Left colon (tissue), 2 donors: ENCODE results near the gene ACSF2. TPM values are rescaled to one million over a fixed set of nuclear protein-coding genes. Genes with fewer than 3 reads are reported as not detected.
A peak's percentile ranks its signal among the peaks of the same experiment; 100 is the strongest.

ENCODE experiments used
- ATAC-seq: fragments of 200-7000 bp; cut with Tn5 transposase; one replicate; pipeline ENCODE4 v1.9.1; 2020; ENCODE audit warnings: mild to moderate bottlenecking, moderate library complexity
- DNase-seq, 2 donors: peaks; one replicate each; pipeline ENCODE4 v3.0.0-alpha.2; 2020
- intact Hi-C, 2 donors: fragments of 100-400 bp; cut with DNase I in 1 of 2; cut with micrococcal nuclease in 1 of 2; formaldehyde crosslinking; loops; one replicate each; pipeline versions ENCODE4 v1.11.2 to v1.14.0; 2022; cut with DNase I, micrococcal nuclease
- total RNA-seq, 2 donors: library from RNA; stranded (reverse); fragmentation: NEBNext Ultra II Directional; extraction: Animal tissue kit (Norgen Biotek cat#: 25700); gene quantifications; one replicate each; pipeline ENCODE4 v1.2.1, GENCODE V29; 2021
- donor health status: DM: no; HTN: no; CAD: no.
- donor health status: DM: yes; HTN: yes; CAD: no.

Gene ACSF2
- total RNA-seq, 2 donors from 2014 or later: 146 to 150 TPM

DNA sequence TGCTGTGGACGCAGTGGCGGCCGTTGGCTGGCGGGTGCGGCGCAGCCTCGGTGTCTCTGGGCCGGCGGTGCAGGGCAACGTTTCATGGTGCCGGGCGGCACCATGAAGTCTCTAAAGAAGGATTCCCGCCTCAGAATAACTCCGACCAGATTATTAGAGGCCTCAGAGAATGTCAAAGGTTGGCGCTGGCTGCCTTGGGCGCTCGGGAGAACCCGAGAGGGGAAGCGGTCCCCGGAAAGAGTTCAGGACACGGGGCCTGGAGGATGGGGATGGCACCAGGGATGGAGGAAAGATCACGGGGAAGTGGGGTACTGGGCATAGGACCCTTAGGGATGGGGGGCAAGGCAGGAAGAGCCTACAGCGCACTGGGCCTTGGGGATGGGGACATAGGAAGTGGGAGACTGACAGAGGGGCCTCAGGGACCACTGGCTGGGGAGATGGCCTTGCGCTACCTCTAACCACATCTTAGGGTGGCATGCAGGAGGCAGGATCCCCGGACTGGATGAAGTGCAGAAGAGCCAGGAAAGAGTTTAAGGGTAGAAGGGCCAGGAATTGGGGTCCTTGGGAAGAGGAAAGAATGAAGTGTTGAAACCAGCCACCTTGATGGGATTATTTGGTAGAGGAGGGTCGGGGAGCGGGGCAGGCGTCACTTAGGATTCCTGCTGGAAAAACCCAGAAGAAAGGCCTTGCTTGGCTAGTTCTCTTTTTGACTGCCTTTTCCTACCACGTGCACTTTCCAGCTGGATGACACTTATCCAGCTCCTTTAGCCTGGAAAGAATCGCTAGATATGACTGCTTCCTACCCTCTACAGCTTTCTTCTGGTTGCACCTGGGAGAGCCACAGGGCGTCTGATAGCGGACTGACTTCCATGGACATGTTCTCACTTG lies 82.8 kb downstream of the ACSF2 start:
- DNase-seq: no peak
- intact Hi-C loops: no loop called here
- ATAC-seq: no peak

DNA sequence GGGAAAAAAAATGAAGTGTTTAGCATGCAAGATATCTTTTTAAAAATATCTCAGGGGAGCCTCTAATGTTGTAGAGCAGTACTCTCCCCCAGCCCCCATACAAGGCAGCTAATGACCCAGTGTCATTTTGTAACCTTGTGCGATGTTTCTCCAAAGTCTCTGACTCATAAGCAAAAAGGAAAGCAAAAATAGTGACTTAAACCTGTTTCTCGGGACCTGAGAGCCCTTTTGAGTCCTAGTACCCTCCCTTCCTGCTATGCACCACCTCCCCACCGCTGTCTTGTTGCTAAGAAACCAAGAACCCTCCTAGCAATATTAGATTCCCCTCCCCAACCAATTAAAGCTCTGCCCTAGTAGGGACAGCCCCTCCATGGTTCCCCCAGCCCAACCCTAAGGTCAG lies 85.0 kb downstream of the ACSF2 start:
- ATAC-seq (no peak), DNase-seq (no peak)
- intact Hi-C loops: no loop called here

DNA sequence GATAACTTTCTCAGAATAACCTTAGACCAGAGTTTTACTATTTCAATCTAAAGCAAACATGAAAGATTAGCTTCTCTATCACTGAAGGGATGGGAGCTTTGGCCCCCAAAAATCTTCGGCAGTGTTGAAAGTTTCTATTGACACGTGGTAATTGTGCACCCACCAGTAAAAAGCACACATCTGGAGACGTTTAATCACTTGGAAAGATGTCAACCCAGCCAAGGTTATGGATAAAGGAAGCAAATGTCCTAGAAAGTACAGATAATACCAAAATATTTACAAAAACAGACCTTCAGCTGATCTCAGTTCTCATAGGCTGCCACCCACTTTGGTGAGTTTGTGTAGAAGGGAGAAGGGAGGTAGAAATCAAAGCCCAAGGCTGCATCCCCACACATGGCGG lies 87.5 kb downstream of the ACSF2 start:
- DNase-seq (no peak), ATAC-seq (no peak)
- intact Hi-C loops: no loop called here

DNA sequence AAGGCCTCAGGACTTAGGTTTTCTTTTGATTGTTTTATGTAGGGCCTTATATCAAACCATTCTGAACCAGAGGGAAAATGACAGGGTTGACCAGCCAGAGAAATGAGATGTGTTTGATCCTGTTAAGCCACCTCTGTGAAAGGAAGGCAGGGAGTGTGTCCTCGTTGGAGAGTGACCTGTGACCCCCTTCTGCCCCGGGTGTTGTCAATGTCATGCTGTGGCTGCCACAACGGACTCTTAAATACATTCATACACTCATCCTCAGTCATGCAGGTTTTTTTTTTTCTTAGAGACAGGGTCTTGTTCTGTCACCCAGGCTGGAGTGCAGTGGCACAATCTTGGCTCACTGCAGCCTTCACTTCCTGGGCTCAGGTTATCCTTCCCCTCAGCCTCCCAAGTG lies 88.4 kb downstream of the ACSF2 start:
- DNase-seq (no peak), ATAC-seq (no peak)
- intact Hi-C loops: no loop called here

DNA sequence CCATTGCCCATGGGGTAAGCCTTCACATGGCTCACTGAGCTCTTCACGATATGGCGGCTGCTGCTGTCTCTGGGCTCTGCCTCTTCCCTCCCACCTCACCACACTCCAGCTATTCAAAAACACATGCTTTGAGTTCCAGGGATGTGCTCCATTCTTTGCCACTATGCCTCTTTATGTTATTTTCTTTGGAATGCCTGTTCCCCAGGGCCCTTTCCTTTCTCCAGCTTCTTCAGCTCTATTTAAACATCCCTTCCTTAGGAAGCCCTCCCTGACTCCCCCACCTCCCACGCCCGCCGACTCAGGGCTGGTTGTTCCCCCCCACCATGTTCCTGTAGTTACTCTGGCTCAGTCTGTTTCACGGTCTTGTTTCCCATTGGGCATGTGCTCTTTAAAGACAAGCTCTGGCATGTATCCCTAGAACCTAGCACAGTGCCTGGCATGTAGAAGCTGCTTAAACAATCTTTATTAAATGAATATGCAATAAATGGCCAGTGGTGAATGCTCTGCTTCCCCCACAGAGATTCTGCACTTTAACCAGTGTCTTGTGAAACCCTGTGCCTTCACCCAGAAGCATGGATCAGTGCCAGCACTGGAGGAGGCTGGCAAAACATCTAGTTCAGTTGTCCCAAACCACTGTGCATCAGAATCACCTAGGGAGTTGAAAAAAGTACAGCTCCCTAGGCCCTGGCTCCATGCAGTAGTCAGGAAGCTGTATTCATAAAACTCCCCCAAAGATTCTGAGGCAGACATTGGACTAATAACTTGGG lies 89.1 kb downstream of the ACSF2 start:
- DNase-seq (no peak), ATAC-seq (no peak)
- intact Hi-C loops: no loop called here

DNA sequence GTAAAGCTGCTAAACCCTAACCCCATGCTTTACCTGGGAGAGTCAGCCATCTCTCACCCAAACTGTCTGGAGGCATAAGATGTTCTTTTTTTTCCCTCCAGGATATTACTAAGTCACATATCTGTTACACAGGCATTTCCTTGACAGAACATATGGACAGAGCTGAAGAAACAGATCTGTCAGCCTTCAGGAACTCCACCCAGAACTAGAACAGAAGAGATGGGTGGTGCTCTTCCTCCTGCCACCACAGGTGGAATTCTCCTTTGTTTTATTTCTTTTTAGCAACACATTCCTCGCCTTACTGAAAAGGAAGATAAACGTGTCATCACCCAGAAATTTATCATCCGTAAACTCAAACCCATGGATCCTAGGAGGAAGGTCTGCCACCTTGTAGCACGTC lies 91.0 kb downstream of the ACSF2 start:
- DNase-seq (no peak), ATAC-seq (peak; percentile 63)
- intact Hi-C loops: no loop called here

DNA sequence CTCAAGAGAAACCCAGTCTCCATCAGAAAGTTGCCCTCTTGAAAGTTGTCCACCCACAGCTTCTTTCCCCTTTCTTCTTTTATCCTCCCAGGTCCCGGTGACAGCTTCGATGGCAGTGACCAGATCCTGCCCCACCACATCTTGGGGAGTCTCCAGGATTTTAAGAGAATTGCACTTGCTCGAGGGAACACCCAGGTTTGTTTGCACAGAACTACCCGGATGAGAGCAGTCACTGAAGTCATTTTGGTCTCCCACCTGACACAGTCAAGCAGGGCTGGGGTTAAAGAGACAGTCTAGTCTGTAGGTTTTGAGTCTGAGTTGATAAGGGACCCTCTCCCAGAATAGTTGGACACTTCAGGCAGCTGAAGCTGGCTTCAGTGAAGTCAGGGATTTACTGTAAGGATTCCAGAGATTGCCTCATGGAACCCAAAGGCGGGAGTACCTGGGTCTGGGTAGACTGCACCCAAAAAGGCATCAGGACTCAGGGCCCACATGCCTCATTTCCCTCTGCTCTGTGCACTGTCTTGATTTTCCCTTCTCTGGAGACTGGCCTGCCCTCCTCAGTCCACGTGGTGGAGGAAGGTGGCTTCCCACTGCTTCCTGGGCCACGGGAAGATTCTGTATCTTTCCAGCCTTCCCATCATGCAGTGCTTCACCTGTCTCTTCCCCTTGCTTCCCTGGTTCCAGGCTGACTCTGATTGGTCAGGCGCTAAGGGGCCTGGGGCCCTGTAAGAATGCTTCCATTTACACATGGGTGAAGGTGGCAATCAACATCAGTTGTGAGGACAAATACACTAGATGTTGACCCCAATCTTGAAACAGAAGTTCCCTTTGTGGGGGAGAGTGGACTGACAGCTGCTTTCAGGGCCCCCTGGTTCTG lies 91.7 kb downstream of the ACSF2 start:
- peak; percentile 66 for ATAC-seq

DNA sequence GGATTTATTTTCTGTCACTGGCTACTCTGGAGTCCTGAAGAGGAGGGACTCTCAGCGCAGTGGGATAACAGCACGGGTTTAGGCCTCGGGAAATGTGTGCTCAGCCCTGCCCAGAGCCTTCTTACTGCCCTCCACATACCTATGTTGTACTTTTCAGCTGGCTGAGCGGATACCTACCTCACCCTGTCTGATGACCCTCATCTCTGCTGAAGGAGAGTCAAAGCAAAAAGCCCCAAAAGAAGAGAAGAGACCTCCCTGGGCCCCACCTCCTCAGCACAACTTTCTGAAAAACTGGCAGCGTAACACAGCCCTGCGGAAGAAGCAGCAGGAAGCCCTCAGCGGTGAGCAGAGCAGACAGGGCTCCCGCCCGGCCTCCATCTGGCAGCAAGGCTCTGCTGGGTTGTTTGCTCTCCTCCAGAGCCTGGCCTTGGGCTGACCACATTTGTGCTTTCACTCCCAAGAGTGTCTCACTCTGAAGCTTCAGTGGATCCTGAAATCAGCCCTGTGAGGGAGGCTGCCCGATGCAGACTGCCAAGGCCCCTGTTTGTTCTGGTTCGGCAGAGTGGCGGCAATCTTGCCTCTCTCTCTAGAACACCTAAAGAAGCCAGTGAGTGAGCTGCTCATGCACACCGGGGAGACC lies 92.5 kb downstream of the ACSF2 start:
- intact Hi-C loops: no loop called here
- ATAC-seq: peak; percentile 60
- no peak for DNase-seq

More for the DNA sequence above, 91.7 kb downstream of the ACSF2 start:
- DNase-seq: no peak
- intact Hi-C loops: no loop called here

DNA sequence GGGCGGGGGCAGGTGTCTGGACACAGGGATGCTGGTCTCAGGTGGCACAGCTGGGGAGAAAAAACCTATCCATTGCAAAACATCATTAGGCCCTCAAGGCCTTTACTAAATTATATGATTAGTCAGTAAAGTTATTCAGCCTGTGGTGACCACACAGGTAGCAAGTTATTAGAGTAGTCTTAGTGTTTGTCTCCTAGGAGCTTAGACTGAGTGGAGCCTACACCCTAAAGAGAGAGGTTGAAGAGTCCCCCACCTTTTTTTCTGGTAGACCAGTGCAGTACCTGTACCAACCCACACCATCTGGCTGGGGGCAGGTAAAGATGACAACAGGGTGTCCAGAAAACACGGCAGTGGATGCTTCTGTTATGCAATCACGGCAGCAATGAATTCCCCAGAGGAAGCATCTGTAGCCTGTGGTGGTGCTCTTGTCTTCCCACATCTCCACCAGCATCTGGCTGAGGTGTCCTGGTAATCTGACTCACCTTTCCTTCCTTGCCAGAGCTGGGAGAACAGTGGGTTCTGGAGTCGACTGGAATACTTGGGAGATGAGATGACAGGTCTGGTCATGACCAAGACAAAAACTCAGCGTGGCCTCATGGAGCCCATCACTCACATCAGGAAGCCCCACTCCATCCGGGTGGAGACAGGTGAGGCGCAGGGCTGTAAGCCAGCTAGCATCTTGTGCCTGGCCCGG lies 93.3 kb downstream of the ACSF2 start:
- DNase-seq: no peak
- ATAC-seq: no peak
- intact Hi-C loops: no loop called here

DNA sequence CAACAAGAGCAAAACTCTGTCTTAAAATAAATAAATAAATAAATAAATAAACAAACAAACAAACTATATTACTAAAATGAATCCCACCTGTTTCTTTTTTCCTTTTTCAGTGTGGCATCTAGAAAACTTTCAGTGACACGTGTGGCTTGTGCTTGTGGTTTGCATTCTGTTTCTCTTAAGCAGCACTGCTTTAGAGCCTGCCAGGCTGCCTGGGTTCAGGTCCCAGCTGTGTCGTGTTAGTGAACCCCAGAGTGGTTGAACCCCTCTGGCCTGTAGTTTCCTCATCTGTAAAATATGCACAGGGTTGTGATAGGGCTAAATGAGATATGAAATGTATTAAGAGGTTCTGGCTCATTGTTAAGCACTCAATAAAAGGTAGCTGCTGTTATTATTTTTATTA lies 94.5 kb downstream of the ACSF2 start:
- ATAC-seq: no peak
- intact Hi-C loops: no loop called here

DNA sequence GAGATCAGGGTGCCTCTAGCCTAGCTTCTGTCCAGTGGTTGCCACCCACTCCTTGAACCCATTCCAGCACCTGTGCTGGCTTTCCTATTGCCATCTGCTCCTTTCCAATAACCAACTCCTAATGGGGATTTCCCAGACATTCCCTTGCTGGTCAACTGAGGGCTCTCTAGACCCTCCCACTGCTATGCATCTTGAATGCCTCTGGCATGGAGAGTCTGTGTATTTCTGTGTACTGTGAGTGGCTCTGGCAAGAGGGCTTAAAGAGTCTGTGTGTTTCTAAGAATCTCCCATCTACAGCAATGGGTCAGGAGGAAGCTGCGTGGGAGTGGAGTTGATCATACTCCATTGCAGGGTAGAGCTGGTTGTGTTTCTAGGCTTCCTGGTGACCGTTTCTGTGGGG lies 95.5 kb downstream of the ACSF2 start:
- intact Hi-C loops: no loop called here
- DNase-seq (no peak), ATAC-seq (no peak)

More for the DNA sequence above, 94.5 kb downstream of the ACSF2 start:
- DNase-seq: no peak

DNA sequence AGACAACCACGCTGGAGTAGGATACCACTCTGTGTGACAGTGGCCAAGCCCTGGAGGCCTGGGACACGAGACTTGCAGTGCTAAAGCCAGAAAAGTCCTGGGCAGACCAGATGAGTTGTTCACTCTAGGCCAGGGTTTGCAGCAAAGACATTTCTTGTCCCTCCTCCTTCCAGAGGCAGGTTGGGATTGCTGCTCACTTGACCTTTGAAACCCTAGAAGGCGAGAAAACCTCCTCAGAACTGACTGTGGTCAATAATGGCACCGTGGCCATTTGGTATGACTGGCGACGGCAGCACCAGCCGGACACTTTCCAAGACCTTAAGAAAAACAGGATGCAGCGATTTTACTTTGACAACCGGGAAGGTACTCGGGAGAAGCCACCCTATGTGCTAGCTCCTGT lies 96.7 kb downstream of the ACSF2 start:
- intact Hi-C loops: no loop called here
- DNase-seq (no peak), ATAC-seq (no peak)

DNA sequence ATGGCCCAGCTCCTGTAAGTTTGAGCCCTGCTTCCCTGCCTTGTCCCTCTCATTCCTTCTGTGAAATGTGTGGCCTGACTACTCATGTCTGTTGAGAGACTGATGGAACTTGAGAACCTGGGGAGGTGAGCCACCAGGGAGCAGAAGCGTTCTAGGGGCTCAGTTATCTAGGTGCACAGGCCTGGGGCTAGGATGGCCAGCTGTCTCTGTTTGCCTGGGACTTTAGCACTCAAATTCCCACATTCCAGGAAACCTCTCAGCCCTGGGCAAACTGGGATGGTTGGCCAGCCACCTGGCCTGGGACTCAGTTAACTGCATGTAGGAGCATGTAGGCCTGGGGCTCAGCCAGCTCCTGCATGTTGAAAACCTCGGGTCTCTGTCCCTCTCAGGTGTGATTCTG lies 97.2 kb downstream of the ACSF2 start:
- ATAC-seq (no peak), DNase-seq (no peak)
- intact Hi-C loops: no loop called here

Other genes with a start within 250 kb of the ACSF2 start
- gene COL1A1, start 224.6 kb upstream of the ACSF2 start, total RNA-seq: 10 to 100 TPM; 33.5 to 91.9 TPM
- 1 to 10 TPM; 3.4 to 9.4 TPM for gene TMEM92, start 151.8 kb upstream of the ACSF2 start, total RNA-seq
- 10 to 100 TPM; 18.1 to 20.2 TPM for gene XYLT2, start 80.1 kb upstream of the ACSF2 start, total RNA-seq
- gene MRPL27, start 53.0 kb upstream of the ACSF2 start, total RNA-seq: 10 to 100 TPM; 73.4 to 85.4 TPM
- 1 to 10 TPM in 1 of 2 donors, under 1 TPM in 1; 0.61 to 1.9 TPM for gene EME1, start 53.0 kb upstream of the ACSF2 start, total RNA-seq
- 100 to 1,000 TPM; 113 to 155 TPM for gene LRRC59, start 28.7 kb upstream of the ACSF2 start, total RNA-seq
- gene CHAD, start 42.7 kb downstream of the ACSF2 start, total RNA-seq: 1 to 10 TPM; 4.5 to 7.1 TPM
- gene RSAD1, start 52.6 kb downstream of the ACSF2 start, total RNA-seq: 10 to 100 TPM; 29.1 to 33.9 TPM
- 1 to 10 TPM; 2.1 to 2.8 TPM for gene MYCBPAP, start 82.2 kb downstream of the ACSF2 start, total RNA-seq
- gene EPN3, start 106.5 kb downstream of the ACSF2 start, total RNA-seq: 10 to 100 TPM; 40.1 to 58.5 TPM
- gene SPATA20, start 121.0 kb downstream of the ACSF2 start, total RNA-seq: 10 to 100 TPM; 61.1 to 66.7 TPM
- under 1 TPM; 0.03 to 0.06 TPM for gene CACNA1G, start 134.5 kb downstream of the ACSF2 start, total RNA-seq
- gene ABCC3, start 208.7 kb downstream of the ACSF2 start, total RNA-seq: 100 to 1,000 TPM; 251 to 373 TPM